Epithelial cell of prostate (primary cell): ENCODE data around the gene TIMM21.

Source experiments
- DNase-seq: peaks from one replicate; pipeline ENCODE4 v3.0.0-alpha.2; 2011; ENCODE audit warnings: low read depth, low spot score
- H3K27ac ChIP-seq: fragments of 450-650 bp; 2 replicates; pipeline ENCODE4 v1.5.1; 2017; ENCODE audit warnings: mild to moderate bottlenecking

TIMM21 gene

GRCh38 chr18:74142252-74142651 is 6.1 kb upstream of the TIMM21 start:
- H3K27ac ChIP-seq: peak overlapping the region; percentile 59
- no peak for DNase-seq

GRCh38 chr18:74146756-74147155 is 1.6 kb upstream of the TIMM21 start:
- no peak for DNase-seq
- no peak overlapping the region for H3K27ac ChIP-seq

- DNase-seq: no peak
- H3K27ac ChIP-seq: no peak overlapping the region
Observed at GRCh38 chr18:74147491-74147778, 888 bp upstream of the TIMM21 start.

- H3K27ac ChIP-seq: peak overlapping the region; percentile 37
- DNase-seq: no peak
Observed at GRCh38 chr18:74148543-74149070, 284 bp downstream of the TIMM21 start.

GRCh38 chr18:74149878-74150277 is 1.6 kb downstream of the TIMM21 start:
- H3K27ac ChIP-seq: no peak overlapping the region
- no peak for DNase-seq

- DNase-seq: no peak
Observed at GRCh38 chr18:74152270-74152669, 3.9 kb downstream of the TIMM21 start.

GRCh38 chr18:74152857-74153256 is 4.5 kb downstream of the TIMM21 start:
- no peak for DNase-seq
- H3K27ac ChIP-seq: no peak overlapping the region

More at GRCh38 chr18:74152270-74152669, 3.9 kb downstream of the TIMM21 start:
- H3K27ac ChIP-seq: no peak overlapping the region

GRCh38 chr18:74153377-74153776 is 5.1 kb downstream of the TIMM21 start:
- DNase-seq: no peak
- H3K27ac ChIP-seq: no peak overlapping the region

- no peak for DNase-seq
Observed at GRCh38 chr18:74153793-74154192, 5.5 kb downstream of the TIMM21 start.

GRCh38 chr18:74154716-74155115 is 6.4 kb downstream of the TIMM21 start:
- no peak for DNase-seq
- H3K27ac ChIP-seq: no peak overlapping the region

More at GRCh38 chr18:74153793-74154192, 5.5 kb downstream of the TIMM21 start:
- no peak overlapping the region for H3K27ac ChIP-seq

GRCh38 chr18:74155276-74155675 is 7.0 kb downstream of the TIMM21 start:
- H3K27ac ChIP-seq: no peak overlapping the region
- DNase-seq: no peak

GRCh38 chr18:74163019-74163660 is 14.8 kb downstream of the TIMM21 start:
- peak; percentile 27 for DNase-seq
- peak overlapping the region; percentile 23 for H3K27ac ChIP-seq

- H3K27ac ChIP-seq: no peak overlapping the region
Observed at GRCh38 chr18:74166386-74166785, 18.1 kb downstream of the TIMM21 start.

GRCh38 chr18:74171910-74172606 is 23.7 kb downstream of the TIMM21 start:
- DNase-seq: no peak
- no peak overlapping the region for H3K27ac ChIP-seq

More at GRCh38 chr18:74166386-74166785, 18.1 kb downstream of the TIMM21 start:
- no peak for DNase-seq

- DNase-seq: no peak
- H3K27ac ChIP-seq: no peak overlapping the region
Observed at GRCh38 chr18:74172697-74173433, 24.5 kb downstream of the TIMM21 start.

GRCh38 chr18:74173434-74173750 is 25.1 kb downstream of the TIMM21 start:
- no peak overlapping the region for H3K27ac ChIP-seq
- DNase-seq: no peak

- no peak overlapping the region for H3K27ac ChIP-seq
- no peak for DNase-seq
Observed at GRCh38 chr18:74175658-74176057, 27.3 kb downstream of the TIMM21 start.

- no peak overlapping the region for H3K27ac ChIP-seq
- DNase-seq: no peak
Observed at GRCh38 chr18:74178884-74179283, 30.6 kb downstream of the TIMM21 start.

- no peak overlapping the region for H3K27ac ChIP-seq
Observed at GRCh38 chr18:74179623-74180199, 31.4 kb downstream of the TIMM21 start.

GRCh38 chr18:74182335-74182734 is 34.0 kb downstream of the TIMM21 start:
- no peak for DNase-seq
- H3K27ac ChIP-seq: no peak overlapping the region

More at GRCh38 chr18:74179623-74180199, 31.4 kb downstream of the TIMM21 start:
- DNase-seq: no peak

- no peak overlapping the region for H3K27ac ChIP-seq
- DNase-seq: no peak
Observed at GRCh38 chr18:74183130-74183529, 34.8 kb downstream of the TIMM21 start.
